AG04450 (cell line): ENCODE measurements around the gene GPATCH8. TPM values are rescaled to one million over a fixed set of nuclear protein-coding genes. Genes with fewer than 3 reads are reported as not detected.

Experiments
- CTCF ChIA-PET: fragments of 300-600, 350-600 bp; formaldehyde crosslinking; extraction: SDS; loops from one replicate; lab custom pipeline; 2022; ENCODE audit warnings: antibody characterized with exemption, inconsistent platforms; lab: Charles Lee
- POLR2A ChIA-PET: fragments of 350-600 bp; formaldehyde crosslinking; extraction: SDS; loops from one replicate; lab custom pipeline; 2021; ENCODE audit warnings: antibody characterized with exemption, inconsistent platforms; lab: Yijun Ruan, JAX
- DNase-seq: peaks from one replicate; pipeline ENCODE4 v3.0.0-alpha.2; 2011; ENCODE audit warnings: low read depth, low spot score
- H3K27ac ChIP-seq: one replicate; pipeline ENCODE4 v1.5.1; 2012; ENCODE audit warnings: low read depth, low read length, control low read depth
- H3K27me3 ChIP-seq: one replicate; pipeline ENCODE4 v1.6.0; 2012; ENCODE audit warnings: low read length; ENCODE audit not compliant: control insufficient read depth, insufficient read depth
- H3K4me3 ChIP-seq: 2 replicates; pipeline ENCODE4 v1.5.1; 2011; ENCODE audit warnings: mild to moderate bottlenecking, low read depth, low read length, control low read depth
- H3K9me3 ChIP-seq: 2 replicates; pipeline ENCODE4 v1.5.1; 2012; ENCODE audit warnings: low read length; ENCODE audit not compliant: control insufficient read depth, insufficient read depth
- polyA plus RNA-seq: library from polyadenylated mRNA; depleted of rRNA; stranded (reverse); fragments of >200 nt; gene quantifications from 2 replicates; pipeline ENCODE4 v1.2.3, GENCODE V29; 2011
- TF ChIP-seq, protein P1 (sequence below): IDR thresholded peaks from 2 replicates; pipeline ENCODE4 v1.5.1; 2011; ENCODE audit warnings: low read depth, low read length, control low read depth, inconsistent platforms

The GPATCH8 gene
- polyA plus RNA-seq, 1 experiment, result 16.4 TPM

DNA sequence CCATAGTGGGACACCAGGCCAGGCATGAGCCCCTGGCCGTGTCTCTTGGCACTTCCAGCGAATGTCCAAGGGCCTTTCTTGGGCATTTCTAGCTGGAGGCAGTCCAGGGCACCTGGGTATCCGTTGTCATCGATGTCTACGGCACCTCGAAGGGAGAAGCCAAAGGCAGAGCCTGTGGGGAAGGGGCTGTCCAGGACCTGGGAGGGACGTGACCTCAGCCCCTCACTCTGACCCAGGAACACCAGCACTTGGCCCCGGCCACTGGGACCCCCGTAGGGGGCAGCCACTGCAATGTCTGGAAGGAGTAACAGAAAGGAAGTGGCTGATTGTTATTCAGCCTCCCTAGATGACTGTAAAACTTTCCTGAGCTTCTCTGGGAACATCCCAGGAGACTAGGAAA is 122.4 kb downstream of the GPATCH8 start:
- POLR2A ChIA-PET, result no interaction called here
- TF ChIP-seq, protein P1, sequence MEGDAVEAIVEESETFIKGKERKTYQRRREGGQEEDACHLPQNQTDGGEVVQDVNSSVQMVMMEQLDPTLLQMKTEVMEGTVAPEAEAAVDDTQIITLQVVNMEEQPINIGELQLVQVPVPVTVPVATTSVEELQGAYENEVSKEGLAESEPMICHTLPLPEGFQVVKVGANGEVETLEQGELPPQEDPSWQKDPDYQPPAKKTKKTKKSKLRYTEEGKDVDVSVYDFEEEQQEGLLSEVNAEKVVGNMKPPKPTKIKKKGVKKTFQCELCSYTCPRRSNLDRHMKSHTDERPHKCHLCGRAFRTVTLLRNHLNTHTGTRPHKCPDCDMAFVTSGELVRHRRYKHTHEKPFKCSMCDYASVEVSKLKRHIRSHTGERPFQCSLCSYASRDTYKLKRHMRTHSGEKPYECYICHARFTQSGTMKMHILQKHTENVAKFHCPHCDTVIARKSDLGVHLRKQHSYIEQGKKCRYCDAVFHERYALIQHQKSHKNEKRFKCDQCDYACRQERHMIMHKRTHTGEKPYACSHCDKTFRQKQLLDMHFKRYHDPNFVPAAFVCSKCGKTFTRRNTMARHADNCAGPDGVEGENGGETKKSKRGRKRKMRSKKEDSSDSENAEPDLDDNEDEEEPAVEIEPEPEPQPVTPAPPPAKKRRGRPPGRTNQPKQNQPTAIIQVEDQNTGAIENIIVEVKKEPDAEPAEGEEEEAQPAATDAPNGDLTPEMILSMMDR, result no peak
- no peaks in the 10 kb centered on the region; the same call in 1 of the 2 replicates for H3K9me3 ChIP-seq
- no peak overlapping the region for H3K27ac ChIP-seq
- CTCF ChIA-PET, result interaction anchor here (0.6 kb wide), 1 partner anchor 17 kb away, joined by 3 read pairs; the partner anchor contains the start of gene FAM171A2
- DNase-seq, result no peak
- H3K4me3 ChIP-seq, result no peak overlapping the region
- peaks cover 36% of the 10 kb centered on the region for H3K27me3 ChIP-seq

DNA sequence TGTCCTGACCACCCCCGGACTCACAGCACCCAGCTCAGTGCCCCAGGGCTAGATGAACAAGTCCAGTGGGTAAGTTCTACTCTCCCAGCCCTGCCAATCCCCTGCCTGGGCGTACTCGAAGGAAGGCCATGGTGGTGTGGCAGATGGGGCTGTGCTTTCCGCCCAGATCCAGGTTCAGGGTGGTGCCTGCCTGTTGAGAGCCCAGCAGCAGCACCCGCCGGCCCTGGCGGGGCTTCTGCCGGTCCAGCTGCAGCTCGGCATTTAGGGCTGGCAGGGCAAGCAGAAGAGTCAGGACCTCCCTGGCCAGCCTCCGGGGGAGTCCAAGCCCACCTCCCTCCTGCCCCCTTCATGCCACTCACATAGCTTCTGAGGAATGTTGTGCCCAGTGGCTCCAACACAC is 123.3 kb downstream of the GPATCH8 start:
- no peak for DNase-seq
- Histone ChIP-seq H3K9me3 (no peaks in the 10 kb centered on the region; the same call in 1 of the 2 replicates), H3K27ac (no peak overlapping the region), H3K4me3 (no peak overlapping the region), H3K27me3 (peaks cover 32% of the 10 kb centered on the region)
- ChIA-PET POLR2A (no interaction called here), CTCF (no interaction called here)
- TF ChIP-seq, protein P1, result no peak

DNA sequence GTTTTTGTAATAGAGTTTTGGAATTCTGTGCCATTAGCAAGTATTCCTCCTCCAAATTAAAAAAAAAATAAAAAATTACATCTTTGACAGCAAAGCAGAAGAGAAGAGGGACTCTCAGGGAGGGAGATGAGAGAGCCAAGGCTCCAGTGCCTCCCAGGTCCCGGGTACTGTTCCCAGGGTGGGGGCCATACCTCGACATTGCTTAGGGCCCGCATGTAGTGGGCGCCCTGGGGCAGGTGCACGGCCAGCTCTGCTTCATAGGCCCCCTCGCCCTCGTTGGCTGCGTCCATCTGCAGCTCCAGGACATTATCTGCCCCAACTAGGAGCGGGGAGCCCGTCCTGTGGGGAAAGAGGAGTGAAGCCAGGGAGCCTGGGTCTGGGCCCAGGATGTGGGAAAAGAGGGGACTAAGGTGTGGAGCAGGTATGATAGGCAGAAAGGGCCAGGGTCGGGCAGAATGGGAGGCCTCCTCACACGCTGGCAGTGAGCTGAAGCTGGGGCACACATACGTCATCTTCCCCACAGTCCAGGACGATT is 125.0 kb downstream of the GPATCH8 start:
- POLR2A ChIA-PET, result no interaction called here
- H3K27ac ChIP-seq, result no peak overlapping the region
- H3K4me3 ChIP-seq, result no peak overlapping the region
- TF ChIP-seq, protein P1, result no peak
- CTCF ChIA-PET, result no interaction called here
- no peaks in the 10 kb centered on the region; the same call in 1 of the 2 replicates for H3K9me3 ChIP-seq
- peaks cover 16% of the 10 kb centered on the region for H3K27me3 ChIP-seq
- no peak for DNase-seq

DNA sequence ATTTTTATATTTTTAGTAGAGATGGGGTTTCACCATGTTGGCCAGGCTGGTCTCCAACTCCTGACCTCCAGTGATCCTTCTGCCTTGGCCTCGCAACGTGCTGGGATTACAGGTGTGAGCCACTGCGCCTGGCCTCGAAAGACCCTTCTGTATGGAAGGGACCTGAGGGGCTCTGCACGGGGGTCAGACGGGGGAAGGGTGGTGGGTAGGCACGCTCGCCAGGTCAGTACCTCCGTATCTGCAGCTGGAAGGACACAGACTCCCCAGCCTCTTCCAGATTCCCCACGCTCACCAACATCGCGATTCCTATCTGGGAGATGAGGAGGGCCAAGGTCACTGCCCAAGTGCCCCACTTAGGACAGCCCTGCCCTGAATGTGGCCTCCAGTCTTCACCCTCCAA is 126.4 kb downstream of the GPATCH8 start:
- CTCF ChIA-PET, result interaction anchor here (0.8 to 3.2 kb wide), 2 partner anchors 13 to 167 kb away, joined by 3 to 18 read pairs; partner anchors contain the start of gene FAM171A2
- DNase-seq, result no peak
- H3K27ac ChIP-seq, result no peak overlapping the region
- H3K9me3 ChIP-seq, result no peaks in the 10 kb centered on the region; the same call in 1 of the 2 replicates
- peaks cover 13% of the 10 kb centered on the region for H3K27me3 ChIP-seq
- POLR2A ChIA-PET, result no interaction called here
- no peak overlapping the region for H3K4me3 ChIP-seq
- TF ChIP-seq, protein P1, result no peak

DNA sequence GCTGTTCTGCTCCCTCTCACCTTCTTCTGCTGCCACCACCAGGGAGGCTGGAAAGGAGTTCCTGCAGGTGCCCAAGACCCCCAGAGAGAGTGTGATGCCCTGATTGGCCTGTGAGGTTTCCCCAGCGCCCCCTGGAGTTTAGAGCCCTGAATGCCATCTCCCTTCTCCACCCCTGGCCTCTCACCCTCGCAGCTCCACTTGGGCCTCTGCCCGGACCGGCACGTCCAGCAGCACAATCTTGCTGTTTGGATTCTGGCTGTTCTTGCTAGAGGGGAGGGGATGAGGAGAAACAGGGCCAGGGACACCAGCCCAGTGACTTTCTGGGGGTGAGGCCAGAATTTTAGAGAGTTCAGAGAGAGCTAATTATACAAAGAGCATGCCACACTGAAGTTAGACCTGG is 127.1 kb downstream of the GPATCH8 start:
- Histone ChIP-seq H3K27me3 (peaks cover 13% of the 10 kb centered on the region), H3K4me3 (no peak overlapping the region), H3K9me3 (no peaks in the 10 kb centered on the region; the same call in 1 of the 2 replicates), H3K27ac (no peak overlapping the region)
- CTCF ChIA-PET, result interaction anchor here (0.5 to 3.2 kb wide), 5 partner anchors 9 to 191 kb away, joined by 3 to 18 read pairs (median 3); partner anchors contain the start of gene FAM171A2
- TF ChIP-seq, protein P1, result peak; percentile 51
- POLR2A ChIA-PET, result no interaction called here
- no peak for DNase-seq
